DOHH2 (cell line): ENCODE results near the gene EID1.

Experiments
- CTCF ChIP-seq: fragments of 200-600 bp; sonication (generic); IDR thresholded peaks from one replicate; pipeline ENCODE4 v1.5.1; 2014; ENCODE audit warnings: antibody characterized with exemption, mild to moderate bottlenecking, low read depth, low read length; ENCODE audit not compliant: poor library complexity, severe bottlenecking
- EZH2phosphoT487 ChIP-seq: fragments of 200-600 bp; sonication (generic); IDR thresholded peaks from 2 replicates; pipeline ENCODE4 v1.6.1; 2017; ENCODE audit warnings: borderline replicate concordance, mild to moderate bottlenecking, antibody characterized with exemption, low read length, moderate library complexity, mixed read lengths

- no peak for TF ChIP-seq CTCF
- TF ChIP-seq EZH2phosphoT487 = no peak
Observed at GRCh38 chr15:48872632-48873031, 5.3 kb upstream of the EID1 start.
